ENCODE results near the gene PLIN3. TPM values are rescaled to one million over a fixed set of nuclear protein-coding genes. Genes with fewer than 3 reads are reported as not detected.
"Not testable (repeated sequence)": the region's sequence is repeated elsewhere in the genome, so short reads cannot be mapped to it uniquely, and the experiment has no call there.

Gene PLIN3
- total RNA-seq, 1 donor from 2014 or later, result 75.1 TPM

GRCh38 chr19:4891066-4891465 is 23.6 kb upstream of the PLIN3 start:
- DNase-seq (ENCODE audit: low read depth in 2 of 2), result no peak

GRCh38 chr19:4889034-4889815 is 21.8 kb upstream of the PLIN3 start:
- DNase-seq (ENCODE audit: low read depth in 2 of 2), result no peak

- DNase-seq (ENCODE audit: low read depth in 2 of 2), result not testable (repeated sequence)
These were observed 20.3 kb upstream of the PLIN3 start for GRCh38 chr19:4887803-4888202.

GRCh38 chr19:4884993-4885392 is 17.5 kb upstream of the PLIN3 start:
- not testable (repeated sequence) for DNase-seq (ENCODE audit: low read depth in 2 of 2)

- not testable (repeated sequence) for DNase-seq (ENCODE audit: low read depth in 2 of 2)
These were observed 15.4 kb upstream of the PLIN3 start for GRCh38 chr19:4882874-4883273.

GRCh38 chr19:4879041-4879440 is 11.6 kb upstream of the PLIN3 start:
- DNase-seq (ENCODE audit: low read depth in 2 of 2), result no peak

GRCh38 chr19:4878491-4878968 is 11.1 kb upstream of the PLIN3 start:
- DNase-seq (ENCODE audit: low read depth in 2 of 2), result no peak

- no peak for DNase-seq (ENCODE audit: low read depth in 2 of 2)
These were observed 10.5 kb upstream of the PLIN3 start for GRCh38 chr19:4877753-4878490.

GRCh38 chr19:4873930-4874329 is 6.5 kb upstream of the PLIN3 start:
- DNase-seq (ENCODE audit: low read depth in 2 of 2), result no peak

GRCh38 chr19:4871711-4872110 is 4.2 kb upstream of the PLIN3 start:
- no peak for DNase-seq (ENCODE audit: low read depth in 2 of 2)

GRCh38 chr19:4870025-4870700 is 2.7 kb upstream of the PLIN3 start:
- peak in 1 of 2 donors; percentile 80 for DNase-seq (ENCODE audit: low read depth in 2 of 2)

- no peak for DNase-seq (ENCODE audit: low read depth in 2 of 2)
These were observed 893 bp upstream of the PLIN3 start for GRCh38 chr19:4868286-4868834.

GRCh38 chr19:4866595-4867424 is 657 bp downstream of the PLIN3 start:
- DNase-seq (ENCODE audit: low read depth in 2 of 2), result peak in 1 of 2 donors; percentile 57

- no peak for DNase-seq (ENCODE audit: low read depth in 2 of 2)
These were observed 6.3 kb downstream of the PLIN3 start for GRCh38 chr19:4861147-4861546.

- no peak for DNase-seq (ENCODE audit: low read depth in 2 of 2)
These were observed 7.8 kb downstream of the PLIN3 start for GRCh38 chr19:4859697-4860096.

- not testable (repeated sequence) for DNase-seq (ENCODE audit: low read depth in 2 of 2)
These were observed 11.0 kb downstream of the PLIN3 start for GRCh38 chr19:4856468-4856867.

GRCh38 chr19:4853506-4853905 is 14.0 kb downstream of the PLIN3 start:
- DNase-seq (ENCODE audit: low read depth in 2 of 2), result not testable (repeated sequence)

GRCh38 chr19:4852484-4852883 is 15.0 kb downstream of the PLIN3 start:
- DNase-seq (ENCODE audit: low read depth in 2 of 2), result no peak

- DNase-seq (ENCODE audit: low read depth in 2 of 2), result peak; percentile 31 to 64
These were observed 15.7 kb downstream of the PLIN3 start for GRCh38 chr19:4851551-4852290.

- no peak for DNase-seq (ENCODE audit: low read depth in 2 of 2)
These were observed 18.4 kb downstream of the PLIN3 start for GRCh38 chr19:4849019-4849418.
